ENCODE measurements around the gene CCDC106.

Gene CCDC106

DNA sequence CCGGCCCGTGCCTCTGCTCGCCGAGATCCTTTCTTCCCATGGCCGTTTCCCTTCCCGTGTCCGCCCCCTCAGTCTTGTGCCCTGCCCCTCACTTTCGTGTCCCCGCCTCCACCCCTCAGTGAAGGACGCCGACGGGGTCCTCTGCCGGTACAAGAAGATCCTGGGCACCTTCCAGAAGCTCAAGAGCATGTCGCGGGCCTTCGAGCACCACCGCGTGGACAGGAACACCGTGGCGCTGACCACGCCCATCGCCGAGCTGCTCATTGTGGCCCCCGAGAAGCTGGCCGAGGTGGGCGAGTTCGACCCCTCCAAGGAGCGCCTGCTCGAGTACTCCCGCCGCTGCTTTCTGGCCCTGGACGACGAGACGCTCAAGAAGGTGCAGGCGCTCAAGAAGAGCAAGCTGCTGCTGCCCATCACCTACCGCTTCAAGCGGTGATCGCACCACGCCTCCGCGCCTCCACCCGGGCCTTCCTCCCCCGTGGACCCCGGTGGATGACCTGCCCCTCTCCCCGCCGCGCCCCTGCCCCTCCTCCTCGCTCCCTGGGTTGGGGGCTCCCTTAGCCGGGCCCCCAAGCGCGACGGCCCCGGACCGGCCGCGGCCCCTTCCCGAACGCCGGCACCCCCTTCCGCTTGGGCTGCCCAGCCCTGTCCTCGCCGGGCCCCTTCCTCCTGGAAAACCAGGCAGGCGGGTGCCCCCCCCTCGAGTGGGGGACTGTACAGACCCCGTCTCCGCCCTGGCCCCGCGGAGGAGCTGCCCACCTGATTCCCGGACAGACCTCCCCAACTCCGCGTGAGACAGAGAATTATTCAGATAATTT is 4.5 kb downstream of the CCDC106 start:
- no peak for DNase-seq

- peak; percentile 99 to 100 for DNase-seq
Observed at GRCh38 chr19:55653651-55654322, 5.8 kb downstream of the CCDC106 start.

GRCh38 chr19:55654323-55654867 is 6.4 kb downstream of the CCDC106 start:
- DNase-seq = peak; percentile 100

DNA sequence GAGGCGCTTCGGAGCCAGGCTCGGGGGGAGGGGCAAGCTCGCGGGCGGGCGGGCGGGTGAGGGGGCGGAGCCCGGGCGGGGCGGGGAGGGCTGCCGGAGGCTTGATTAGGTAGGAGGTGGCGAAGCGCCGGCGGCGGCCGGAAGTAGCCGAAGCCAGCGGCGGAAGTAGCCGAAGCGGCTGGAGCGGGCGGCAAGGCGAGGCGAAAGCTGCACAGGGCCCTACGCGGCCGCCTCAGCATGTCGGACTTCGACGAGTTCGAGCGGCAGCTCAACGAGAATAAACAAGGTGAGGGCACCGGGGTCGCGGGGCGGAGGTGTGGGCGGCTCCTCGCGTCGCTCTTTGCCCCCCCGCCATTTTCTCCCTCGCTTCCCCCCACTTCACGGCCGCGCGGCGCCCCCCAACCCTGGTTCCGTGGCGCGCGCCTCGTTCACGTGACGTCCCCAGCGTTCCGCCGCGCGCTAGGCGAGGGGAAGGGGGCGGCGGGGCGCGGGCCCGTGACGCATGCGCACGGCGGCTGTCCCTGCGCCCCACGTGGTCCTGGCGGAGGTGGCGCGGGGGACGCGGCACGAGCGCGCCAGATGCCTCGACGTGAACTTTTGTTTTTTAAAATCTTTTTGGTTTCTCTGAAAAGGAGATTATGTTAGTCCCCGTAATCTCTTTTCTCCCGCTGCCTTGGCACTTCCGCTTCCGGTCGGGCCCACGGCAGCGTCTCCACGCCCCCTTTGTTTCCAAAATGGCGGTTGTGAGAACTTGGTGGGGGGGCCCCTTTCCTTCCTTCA is 7.0 kb downstream of the CCDC106 start, which contains the start of gene U2AF2:
TSS of gene U2AF2 (plus strand) at position 168 of the 780 bp plus-strand sequence. CDS start at position 238, 70 bp downstream.
- DNase-seq = peak; percentile 96 to 97

- DNase-seq = no peak
Observed at GRCh38 chr19:55655648-55656040, 7.6 kb downstream of the CCDC106 start.

DNA sequence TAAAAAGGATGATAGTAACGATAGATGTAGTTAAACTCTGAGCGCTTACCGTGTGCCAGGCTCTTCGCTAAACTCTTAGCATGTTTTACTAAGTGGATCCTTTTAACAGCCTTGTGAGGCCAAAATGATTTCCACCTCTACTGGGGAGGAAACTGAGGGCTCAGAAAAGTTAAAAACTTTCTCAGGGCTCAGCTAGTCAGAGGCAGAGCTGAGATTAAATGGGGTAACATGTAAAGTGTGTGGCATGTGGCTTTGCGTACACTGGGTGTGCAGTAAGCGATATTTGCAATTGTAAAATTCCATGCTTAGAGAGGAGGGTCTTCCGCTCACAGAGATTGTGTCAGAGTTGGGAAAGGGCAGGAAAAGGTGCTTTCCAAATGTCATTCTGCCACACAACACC is 8.5 kb downstream of the CCDC106 start:
- no peak for DNase-seq

DNA sequence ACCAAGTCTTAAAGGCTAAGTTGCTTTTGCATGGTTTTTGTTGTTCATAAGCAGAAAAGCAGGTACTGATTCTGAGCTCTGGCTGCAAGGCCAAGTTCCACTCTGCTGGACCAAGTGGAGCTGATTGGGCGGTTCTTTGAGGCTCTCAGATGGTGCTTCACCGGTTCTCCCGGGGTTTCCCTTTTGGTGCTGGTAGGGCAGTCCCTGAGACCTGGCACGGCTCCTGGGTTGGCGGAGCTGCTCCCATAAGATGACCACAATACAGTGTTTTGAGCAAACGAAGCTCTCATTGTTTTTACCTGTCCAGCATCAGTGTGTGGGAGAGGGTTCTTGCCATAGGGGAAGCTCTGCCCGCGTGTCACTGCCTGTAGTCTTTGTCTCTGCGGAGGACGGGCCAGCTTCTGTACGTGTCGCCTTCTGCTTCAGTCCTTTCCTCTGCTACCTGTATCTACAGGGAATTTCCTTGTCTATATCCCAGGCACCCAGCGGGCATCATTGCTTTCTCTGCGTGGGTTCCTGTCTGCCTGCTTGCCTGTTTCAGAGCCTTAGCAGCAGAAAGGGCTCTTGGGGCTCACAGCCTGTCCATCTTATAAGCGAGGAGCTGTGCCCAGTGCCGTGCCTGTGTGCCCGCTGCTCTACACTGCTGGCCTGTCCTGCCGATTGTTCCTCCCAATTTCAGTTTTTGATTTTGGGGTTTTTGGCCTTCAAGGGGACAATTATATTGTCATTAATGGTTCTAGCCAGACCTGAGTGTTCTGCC is 9.2 kb downstream of the CCDC106 start:
- peak in 1 of 2 donors; percentile 31 for DNase-seq

GRCh38 chr19:55658846-55659459 is 10.9 kb downstream of the CCDC106 start:
- DNase-seq = no peak

- no peak for DNase-seq
Observed at GRCh38 chr19:55659822-55660221, 11.8 kb downstream of the CCDC106 start.

DNA sequence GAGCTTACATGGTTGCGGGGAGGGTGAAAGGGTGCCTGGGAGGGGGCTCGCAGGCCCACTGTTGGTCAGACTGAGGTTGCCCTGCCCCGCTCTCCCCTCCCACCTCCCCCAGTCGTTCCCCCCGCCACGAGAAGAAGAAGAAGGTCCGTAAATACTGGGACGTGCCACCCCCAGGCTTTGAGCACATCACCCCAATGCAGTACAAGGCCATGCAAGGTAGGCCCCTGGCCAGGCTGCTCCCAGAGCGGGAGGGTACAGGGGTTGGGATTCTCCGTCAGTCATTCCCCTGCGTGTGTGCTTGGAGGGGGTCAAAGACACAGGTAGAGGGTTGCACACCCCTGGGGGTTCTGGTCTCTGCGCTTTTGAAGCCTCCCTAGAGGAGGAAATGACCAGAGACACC is 12.4 kb downstream of the CCDC106 start:
- no peak for DNase-seq

DNA sequence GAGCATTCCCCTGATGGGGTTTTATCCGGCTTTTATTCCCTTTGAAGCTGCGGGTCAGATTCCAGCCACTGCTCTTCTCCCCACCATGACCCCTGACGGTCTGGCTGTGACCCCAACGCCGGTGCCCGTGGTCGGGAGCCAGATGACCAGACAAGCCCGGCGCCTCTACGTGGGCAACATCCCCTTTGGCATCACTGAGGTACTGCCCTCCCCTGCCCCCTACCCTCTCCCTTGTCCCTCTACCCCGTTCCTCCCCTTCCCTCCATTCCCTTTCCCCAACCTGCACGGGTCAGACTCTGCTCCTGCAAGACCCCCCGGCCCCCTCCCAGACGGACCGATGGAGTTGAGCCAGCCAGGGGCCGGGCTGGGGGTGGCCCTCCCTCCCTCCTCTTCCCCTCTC is 13.0 kb downstream of the CCDC106 start:
- DNase-seq = no peak

- no peak for DNase-seq
Observed at GRCh38 chr19:55661826-55662225, 13.8 kb downstream of the CCDC106 start.

- no peak for DNase-seq
Observed at GRCh38 chr19:55663846-55664536, 16.0 kb downstream of the CCDC106 start.

GRCh38 chr19:55666343-55667005 is 18.5 kb downstream of the CCDC106 start:
- DNase-seq = no peak

DNA sequence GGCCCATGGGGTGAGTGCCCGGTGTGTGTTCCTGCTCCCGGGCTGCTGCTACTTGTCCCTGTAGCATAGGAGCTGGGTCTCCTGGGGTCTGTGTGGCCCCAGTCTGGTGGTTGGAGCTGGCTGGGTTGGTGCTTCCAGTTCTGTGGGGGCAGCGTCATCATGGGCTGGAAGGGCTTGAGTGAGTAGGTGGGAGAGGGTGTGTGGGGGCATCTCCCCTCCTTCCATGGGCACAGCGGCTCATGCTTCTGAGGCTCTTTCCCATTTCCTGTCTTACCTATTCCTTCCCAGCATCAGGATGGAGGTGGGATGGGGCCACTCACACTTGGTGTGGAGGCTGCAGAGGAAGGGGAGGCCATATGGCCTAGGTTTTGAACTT is 19.0 kb downstream of the CCDC106 start:
- no peak for DNase-seq

- no peak for DNase-seq
Observed at GRCh38 chr19:55667511-55667910, 19.5 kb downstream of the CCDC106 start.

DNA sequence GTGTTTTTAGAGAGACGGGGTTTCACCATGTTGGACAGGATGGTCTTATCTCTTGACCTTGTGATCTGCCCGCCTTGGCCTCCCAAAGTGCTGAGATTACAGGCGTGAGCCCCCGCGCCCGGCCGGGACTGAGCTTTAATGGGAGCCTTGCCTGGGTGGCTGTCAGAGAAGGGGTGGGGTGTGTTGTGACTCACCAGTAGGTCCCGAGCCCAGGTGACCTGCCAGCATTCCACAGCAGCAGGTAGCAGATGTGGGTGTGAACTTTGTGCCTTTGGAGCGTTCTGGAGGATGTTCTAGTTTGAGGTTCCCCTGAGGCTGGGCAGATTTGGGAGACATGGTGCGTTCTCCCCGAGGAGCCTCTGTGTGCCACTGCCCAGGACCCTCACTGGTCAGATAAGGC is 19.9 kb downstream of the CCDC106 start:
- DNase-seq = no peak

DNA sequence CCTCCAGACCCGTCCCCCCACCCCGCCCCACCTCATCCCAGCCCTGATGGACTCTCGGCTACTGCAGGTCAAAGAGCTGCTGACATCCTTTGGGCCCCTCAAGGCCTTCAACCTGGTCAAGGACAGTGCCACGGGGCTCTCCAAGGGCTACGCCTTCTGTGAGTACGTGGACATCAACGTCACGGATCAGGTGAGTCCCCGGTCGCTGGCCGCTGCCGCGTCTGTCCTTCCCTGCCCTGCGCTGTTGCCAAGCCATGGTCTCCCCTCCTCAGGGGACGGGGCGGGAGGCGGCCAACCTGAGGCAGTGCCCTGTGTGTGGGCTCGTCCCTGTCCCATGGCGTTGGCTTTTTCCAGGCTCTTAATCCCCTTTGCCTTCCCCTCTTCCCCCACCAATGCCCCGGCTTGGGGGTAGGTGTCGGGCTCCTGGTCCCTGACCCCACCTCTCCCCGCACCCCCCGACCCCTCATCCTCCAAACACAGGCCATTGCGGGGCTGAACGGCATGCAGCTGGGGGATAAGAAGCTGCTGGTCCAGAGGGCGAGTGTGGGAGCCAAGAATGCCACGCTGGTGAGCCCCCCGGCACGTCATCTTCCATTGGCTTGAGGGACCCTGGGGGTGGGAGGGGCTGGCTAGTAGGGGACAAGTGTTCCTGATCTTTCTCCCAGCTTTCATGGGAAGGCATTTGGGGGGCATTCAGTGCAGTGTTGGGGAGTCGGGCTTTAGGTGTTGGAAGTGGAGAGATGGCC is 20.8 kb downstream of the CCDC106 start:
- DNase-seq = no peak

- no peak for DNase-seq
Observed at GRCh38 chr19:55669418-55670279, 21.6 kb downstream of the CCDC106 start.
